Measurements from ENCODE around the gene TREM1. TPM values are rescaled to one million over a fixed set of nuclear protein-coding genes. Genes with fewer than 3 reads are reported as not detected.

Gene TREM1
- polyA plus RNA-seq, 1 donor (not counting 4 experiments of a cell fraction or from before 2014, with no cell fraction given) = not detected

- no peaks in the 10 kb centered on the region for H3K36me3 ChIP-seq (ENCODE audit: control insufficient read depth in 2 of 2, extremely low read depth in 1 of 2, insufficient read depth in 2 of 2, low read length in 2 of 2)
- no peaks in the 10 kb centered on the region for H4K20me1 ChIP-seq (ENCODE audit: control insufficient read depth, extremely low read depth, insufficient read depth, low read length)
- no peak overlapping the region for H2AFZ ChIP-seq (ENCODE audit: control insufficient read depth, low read length)
- H3K4me3 ChIP-seq (ENCODE audit: control insufficient read depth in 2 of 3, extremely low read depth in 1 of 3, insufficient read depth in 2 of 3, low read depth in 1 of 3, low read length in 3 of 3) = no peak overlapping the region
- DNase-seq (ENCODE audit: low read depth, low spot score) = no peak
- no peak overlapping the region for H3K27ac ChIP-seq (ENCODE audit: control insufficient read depth, insufficient read depth, low read length)
- H3K9ac ChIP-seq (ENCODE audit: control insufficient read depth, extremely low read depth, insufficient read depth, low read length) = no peak overlapping the region
- no peaks in the 10 kb centered on the region for H3K9me3 ChIP-seq (ENCODE audit: control insufficient read depth, low read depth, low read length)
- no peaks in the 10 kb centered on the region for H3K79me2 ChIP-seq (ENCODE audit: control insufficient read depth, insufficient read depth, low read length)
- no peaks in the 10 kb centered on the region for H3K4me1 ChIP-seq (ENCODE audit: control insufficient read depth, extremely low read depth, insufficient read depth, low read length)
- FAIRE-seq = no peak
- TF ChIP-seq EZH2 (IDR thresholded peaks at IDR 0.05; ENCODE audit: low read length) (no peak), CTCF (optimal IDR thresholded peaks at IDR 0.05 in 1 of 3, IDR thresholded peaks at IDR 0.05 in 1 of 3, conservative IDR thresholded peaks at IDR 0.05 in 1 of 3; ENCODE audit: extremely low read depth in 1 of 3, insufficient read depth in 2 of 3, low read length in 3 of 3) (no peak)
- no peak overlapping the region for H3K4me2 ChIP-seq (ENCODE audit: control insufficient read depth, extremely low read depth, insufficient read depth, low read depth, low read length)
- H3K27me3 ChIP-seq (ENCODE audit: control insufficient read depth, extremely low read depth, insufficient read depth, low read length) = peaks cover 30% of the 10 kb centered on the region
- no peaks in the 10 kb centered on the region for H3K9me1 ChIP-seq (ENCODE audit: control insufficient read depth, extremely low read depth, insufficient read depth, low read length)
- dilution Hi-C loops (cut with MboI; ENCODE audit: extremely low pct_ligation_motif_present, low sequenced_read_pairs) = no loop called here
These were observed 50.2 kb downstream of the TREM1 start for GRCh38 chr6:41236276-41236675.

- Histone ChIP-seq H3K9me3 (ENCODE audit: control insufficient read depth, low read depth, low read length) (no peaks in the 10 kb centered on the region), H3K9me1 (ENCODE audit: control insufficient read depth, extremely low read depth, insufficient read depth, low read length) (no peaks in the 10 kb centered on the region), H3K4me3 (ENCODE audit: control insufficient read depth in 2 of 3, extremely low read depth in 1 of 3, insufficient read depth in 2 of 3, low read depth in 1 of 3, low read length in 3 of 3) (no peak overlapping the region), H2AFZ (ENCODE audit: control insufficient read depth, low read length) (no peak overlapping the region), H3K27me3 (ENCODE audit: control insufficient read depth, extremely low read depth, insufficient read depth, low read length) (peaks cover 12% of the 10 kb centered on the region), H4K20me1 (ENCODE audit: control insufficient read depth, extremely low read depth, insufficient read depth, low read length) (no peaks in the 10 kb centered on the region), H3K36me3 (ENCODE audit: control insufficient read depth in 2 of 2, extremely low read depth in 1 of 2, insufficient read depth in 2 of 2, low read length in 2 of 2) (no peaks in the 10 kb centered on the region), H3K4me1 (ENCODE audit: control insufficient read depth, extremely low read depth, insufficient read depth, low read length) (no peaks in the 10 kb centered on the region), H3K9ac (ENCODE audit: control insufficient read depth, extremely low read depth, insufficient read depth, low read length) (no peak overlapping the region), H3K4me2 (ENCODE audit: control insufficient read depth, extremely low read depth, insufficient read depth, low read depth, low read length) (no peak overlapping the region), H3K79me2 (ENCODE audit: control insufficient read depth, insufficient read depth, low read length) (no peaks in the 10 kb centered on the region), H3K27ac (ENCODE audit: control insufficient read depth, insufficient read depth, low read length) (no peak overlapping the region)
- FAIRE-seq (no peak), DNase-seq (ENCODE audit: low read depth, low spot score) (no peak)
- dilution Hi-C loops (cut with MboI; ENCODE audit: extremely low pct_ligation_motif_present, low sequenced_read_pairs) = no loop called here
- TF ChIP-seq CTCF (optimal IDR thresholded peaks at IDR 0.05 in 1 of 3, IDR thresholded peaks at IDR 0.05 in 1 of 3, conservative IDR thresholded peaks at IDR 0.05 in 1 of 3; ENCODE audit: extremely low read depth in 1 of 3, insufficient read depth in 2 of 3, low read length in 3 of 3) (no peak), EZH2 (IDR thresholded peaks at IDR 0.05; ENCODE audit: low read length) (no peak)
These were observed 53.8 kb downstream of the TREM1 start for GRCh38 chr6:41232667-41233066.
